ENCODE data around the gene CASR.

- no peak for TF ChIP-seq CTCF (IDR thresholded peaks at IDR 0.05)
- TF ChIP-seq EP300 (IDR thresholded peaks at IDR 0.05; ENCODE audit: low read depth) = no peak
- TF ChIP-seq POLR2A (IDR thresholded peaks at IDR 0.05) = no peak
These were observed 130.9 kb downstream of the CASR start for GRCh38 chr3:122314228-122314876.

Data from transverse colon (tissue), 3 donors.